Adrenal gland (tissue), 12 donors: ENCODE measurements around the gene SLC1A6. TPM values are rescaled to one million over a fixed set of nuclear protein-coding genes. Genes with fewer than 3 reads are reported as not detected.
"Not testable (repeated sequence)": the region's sequence is repeated elsewhere in the genome, so short reads cannot be mapped to it uniquely, and the experiment has no call there.

Experiments used
- DNase-seq, 7 donors: peaks; one replicate each; pipeline ENCODE4 v3.0.0-alpha.2; 2019 to 2020
- H3K27ac ChIP-seq, 5 donors: fragments of 200-600 bp; sonication (generic) in 4 of 5; 1 replicate in 3 of 5; 2 replicates in 2 of 5; pipeline versions ENCODE4 v1.5.1 to v1.8.0; 2016 to 2020; ENCODE audit warnings: mild to moderate bottlenecking in 1 of 5
- H3K27me3 ChIP-seq: fragments of 200-600 bp; 2 replicates; pipeline ENCODE4 v1.8.0; 2021
- H3K36me3 ChIP-seq, 2 donors: fragments of 200-600 bp; replicated peaks in 1 of 2; 1 replicate in 1 of 2; 2 replicates in 1 of 2; pipeline versions ENCODE4 v1.5.1 to v1.8.0; 2018 to 2022
- H3K4me1 ChIP-seq, 2 donors: fragments of 200-600 bp; replicated peaks in 1 of 2; 1 replicate in 1 of 2; 2 replicates in 1 of 2; pipeline versions ENCODE4 v1.5.1 to v1.8.0; 2018 to 2021
- H3K4me3 ChIP-seq, 4 donors: fragments of 200-600 bp; sonication (generic) in 3 of 4; one replicate each; pipeline ENCODE4 v1.5.1; 2016 to 2018
- H3K9me3 ChIP-seq, 3 donors: fragments of 200-600 bp; sonication (generic) in 1 of 3; replicated peaks in 1 of 3; 1 replicate in 2 of 3; 2 replicates in 1 of 3; pipeline versions ENCODE4 v1.5.1 to v1.8.0; 2016 to 2021
- POLR2A ChIP-seq, 2 donors: fragments of 450-650 bp; IDR thresholded peaks; one replicate each; pipeline ENCODE4 v1.6.1; 2017; ENCODE audit warnings: antibody characterized with exemption in 2 of 2, mild to moderate bottlenecking in 2 of 2, moderate library complexity in 1 of 2
- WGBS, 4 donors: extraction: QIAGEN DNeasy Blood & Tissue Kit in 2 of 4; methylation state at CpG; one replicate each; pipeline versions ENCODE4 v1.1.5 to v1.1.7; 2013 to 2017; 5-methylcytosine and 5-hydroxymethylcytosine counted together
- intact Hi-C, 2 donors: fragments of 100-400 bp; cut with DNase I; formaldehyde crosslinking; loops; one replicate each; pipeline versions ENCODE4 v1.14.1 to v1.15.0; 2022 to 2023
- polyA plus RNA-seq, 3 donors: library from polyadenylated mRNA; stranded (reverse); fragments of 200-250 nt in 2 of 3; fragments of 350-450 nt in 1 of 3; fragmentation: Illumina TruSeq in 1 of 3; extraction: RNeasy Lipid Tissue Mini Kit (QIAGEN cat#74804) in 1 of 3; gene quantifications; one replicate each; pipeline ENCODE4 v1.2.3, GENCODE V29; 2013 to 2014
- total RNA-seq, 9 donors: library from RNA; depleted of rRNA in 4 of 9; stranded (reverse); fragments of >200 nt in 4 of 9; fragments of 120-200 nt in 1 of 9; fragmentation: NEBNext Ultra II Directional in 1 of 9; extraction: Animal tissue kit (Norgen Biotek cat#: 25700) in 1 of 9; gene quantifications; one replicate each; pipeline versions ENCODE4 v1.1.0 to v1.2.4, GENCODE V29; 2013 to 2023
- TF ChIP-seq, protein P1 (sequence below), 6 experiments: fragments of 450-650 bp in 4 of 6; fragments of 200-600 bp in 2 of 6; sonication (generic) in 1 of 6; IDR thresholded peaks; 1 replicate in 5 of 6; 2 replicates in 1 of 6; pipeline versions ENCODE4 v1.5.1 to v1.8.0; 2016 to 2021; ENCODE audit warnings: antibody characterized with exemption in 6 of 6, mild to moderate bottlenecking in 2 of 6, moderate library complexity in 1 of 6
- donor health status: healthy with polysubstance abuse.
- donor health status: Bipolar disorder and iron deficiency.
- donor health status: DM: yes; HTN: yes; CAD: no.
- donor health status: DM: no; HTN: no; CAD: no.
- donor health status: DM: no; HTN: no; CAD: no.
- donor health status: DM: yes; HTN: yes; CAD: no.

The SLC1A6 gene
- total and polyA plus RNA-seq, 12 donors, result 0.11 TPM; not detected in 11

DNA sequence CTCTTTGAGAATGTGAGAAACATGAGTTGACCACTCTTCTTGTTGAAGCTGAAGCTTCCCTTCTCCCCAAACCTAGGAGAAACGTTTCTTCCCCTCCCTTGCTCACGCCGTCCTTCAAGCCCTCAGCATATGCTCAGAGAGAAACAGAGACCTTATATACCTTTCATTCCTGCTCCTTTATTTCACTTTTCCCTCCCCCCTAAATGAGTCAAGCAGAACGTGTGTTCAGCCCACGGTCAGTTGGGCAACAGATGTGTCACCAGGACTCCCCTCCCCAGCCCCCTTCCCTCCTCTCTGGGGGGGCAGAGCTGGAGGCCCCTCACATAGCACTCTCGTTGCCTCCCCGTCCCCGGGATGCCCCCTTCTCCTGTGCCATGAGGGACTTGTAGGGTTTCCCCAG is 29.8 kb downstream of the SLC1A6 start:
- intact Hi-C loops, result no loop called here
- H3K4me1 ChIP-seq, result no peaks in the 10 kb centered on the region
- 53 to 66% (median 61%) methylated on average over 8 of the region's 8 CpGs for WGBS, 4 donors
- peaks cover 7% of the 10 kb centered on the region for H3K27me3 ChIP-seq
- no peak overlapping the region for H3K27ac ChIP-seq
- H3K9me3 ChIP-seq, result no peaks in the 10 kb centered on the region
- no peak for DNase-seq
- no peak for TF ChIP-seq POLR2A (IDR thresholded peaks at IDR 0.05)
- TF ChIP-seq, protein P1, sequence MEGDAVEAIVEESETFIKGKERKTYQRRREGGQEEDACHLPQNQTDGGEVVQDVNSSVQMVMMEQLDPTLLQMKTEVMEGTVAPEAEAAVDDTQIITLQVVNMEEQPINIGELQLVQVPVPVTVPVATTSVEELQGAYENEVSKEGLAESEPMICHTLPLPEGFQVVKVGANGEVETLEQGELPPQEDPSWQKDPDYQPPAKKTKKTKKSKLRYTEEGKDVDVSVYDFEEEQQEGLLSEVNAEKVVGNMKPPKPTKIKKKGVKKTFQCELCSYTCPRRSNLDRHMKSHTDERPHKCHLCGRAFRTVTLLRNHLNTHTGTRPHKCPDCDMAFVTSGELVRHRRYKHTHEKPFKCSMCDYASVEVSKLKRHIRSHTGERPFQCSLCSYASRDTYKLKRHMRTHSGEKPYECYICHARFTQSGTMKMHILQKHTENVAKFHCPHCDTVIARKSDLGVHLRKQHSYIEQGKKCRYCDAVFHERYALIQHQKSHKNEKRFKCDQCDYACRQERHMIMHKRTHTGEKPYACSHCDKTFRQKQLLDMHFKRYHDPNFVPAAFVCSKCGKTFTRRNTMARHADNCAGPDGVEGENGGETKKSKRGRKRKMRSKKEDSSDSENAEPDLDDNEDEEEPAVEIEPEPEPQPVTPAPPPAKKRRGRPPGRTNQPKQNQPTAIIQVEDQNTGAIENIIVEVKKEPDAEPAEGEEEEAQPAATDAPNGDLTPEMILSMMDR (IDR thresholded peaks at IDR 0.05), result no peak
- H3K36me3 ChIP-seq, result no peaks in the 10 kb centered on the region
- no peak overlapping the region for H3K4me3 ChIP-seq

DNA sequence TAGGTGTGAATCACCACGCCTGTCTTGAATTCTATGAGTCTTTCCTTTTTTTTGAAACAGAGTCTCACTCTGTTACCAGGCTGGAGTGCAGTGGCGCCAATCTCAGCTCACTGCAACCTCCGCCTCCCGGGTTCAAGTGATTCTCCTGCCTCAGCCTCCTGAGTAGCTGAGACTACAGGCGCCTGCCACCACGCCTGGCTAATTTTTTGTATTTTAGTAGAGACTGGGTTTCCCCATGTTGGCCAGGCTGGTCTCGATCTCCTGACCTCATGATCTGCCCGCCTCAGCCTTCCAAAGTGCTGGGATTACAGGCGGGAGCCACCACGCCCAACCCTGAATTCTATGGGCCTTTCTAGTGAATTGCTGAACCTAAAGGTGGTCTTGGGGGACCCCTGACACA is 30.3 kb downstream of the SLC1A6 start:
- H3K4me1 ChIP-seq, DNase-seq, H3K36me3 ChIP-seq, H3K27me3 ChIP-seq, H3K9me3 ChIP-seq, H3K27ac ChIP-seq, intact Hi-C loops, H3K4me3 ChIP-seq: not testable (repeated sequence)
- 82 to 87% (median 84%) methylated on average over 10 of the region's 10 CpGs for WGBS, 4 donors

DNA sequence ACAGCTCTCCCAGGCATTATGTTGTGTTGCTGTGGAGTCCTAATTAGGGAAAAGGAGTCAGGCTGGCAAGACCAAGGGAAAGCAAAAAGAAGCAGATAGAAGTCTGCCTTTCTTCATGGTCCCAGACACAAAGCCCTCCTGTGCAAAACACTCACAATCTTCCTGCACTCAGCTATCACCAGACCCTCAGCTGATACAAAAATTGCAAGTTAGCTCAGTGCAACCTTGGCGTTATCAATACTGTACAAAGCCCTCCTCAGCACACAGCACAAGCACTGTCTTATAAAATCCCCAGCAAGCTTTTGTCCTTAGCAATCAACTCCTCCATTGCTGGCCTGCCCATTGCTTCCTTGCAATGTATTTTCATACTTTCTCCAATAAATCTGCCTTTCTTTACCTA is 35.2 kb downstream of the SLC1A6 start:
- no peaks in the 10 kb centered on the region for H3K9me3 ChIP-seq
- no peak for TF ChIP-seq POLR2A (IDR thresholded peaks at IDR 0.05)
- TF ChIP-seq, protein P1 (IDR thresholded peaks at IDR 0.05), result no peak
- DNase-seq, result no peak
- intact Hi-C loops, result no loop called here
- WGBS, 4 donors, result 60 to 72% (median 68%) methylated on average over 1 of the region's 1 CpG
- peaks cover 7% of the 10 kb centered on the region for H3K27me3 ChIP-seq
- H3K4me1 ChIP-seq, result no peaks in the 10 kb centered on the region
- H3K27ac ChIP-seq, result no peak overlapping the region
- H3K36me3 ChIP-seq, result no peaks in the 10 kb centered on the region
- H3K4me3 ChIP-seq, result no peak overlapping the region

DNA sequence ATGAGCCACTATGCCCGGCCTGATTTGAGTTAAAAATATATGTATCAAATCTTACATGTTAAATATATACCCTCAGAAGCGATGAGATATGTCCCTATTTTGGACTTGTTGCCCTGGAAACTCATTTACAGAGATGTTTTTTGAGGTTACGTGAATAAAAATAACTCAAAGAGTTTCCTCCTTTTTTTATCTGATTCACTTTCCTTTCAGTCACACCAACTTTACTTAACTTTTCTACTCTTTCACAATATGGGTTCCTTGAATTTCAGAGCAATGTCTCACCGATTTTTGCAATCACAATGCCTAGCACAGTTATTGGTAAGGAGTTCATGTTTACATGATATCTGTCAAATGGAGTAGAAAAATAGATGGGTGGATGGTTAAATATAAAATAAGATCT is 36.1 kb downstream of the SLC1A6 start:
- Histone ChIP-seq H3K27me3 (peaks cover 12% of the 10 kb centered on the region), H3K36me3 (no peaks in the 10 kb centered on the region), H3K27ac (no peak overlapping the region), H3K4me3 (no peak overlapping the region), H3K4me1 (no peaks in the 10 kb centered on the region), H3K9me3 (no peaks in the 10 kb centered on the region)
- DNase-seq, result no peak
- intact Hi-C loops, result no loop called here
- 53 to 62% (median 57%) methylated on average over 4 of the region's 4 CpGs for WGBS, 4 donors
- TF ChIP-seq, protein P1 (IDR thresholded peaks at IDR 0.05), result no peak
- TF ChIP-seq POLR2A (IDR thresholded peaks at IDR 0.05), result no peak

DNA sequence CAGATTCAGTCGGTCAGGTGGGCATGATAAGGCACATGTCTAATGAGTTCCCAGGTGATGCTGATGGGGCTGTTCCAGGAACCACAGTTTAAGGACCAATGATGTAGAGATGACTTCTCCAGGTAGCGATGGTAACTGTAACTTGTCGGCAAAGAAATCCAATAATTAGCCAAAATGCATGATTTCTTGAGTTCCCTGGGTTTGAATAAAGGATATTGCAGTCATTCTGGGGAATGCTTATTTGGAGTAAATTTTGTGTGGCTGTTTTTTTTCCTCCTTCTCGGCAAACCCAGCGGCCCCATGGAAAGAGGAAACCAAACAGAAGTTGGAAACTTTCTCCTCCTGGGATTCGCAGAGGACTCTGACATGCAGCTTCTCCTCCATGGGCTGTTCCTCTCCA is 38.5 kb downstream of the SLC1A6 start, which contains the start of gene OR7C2:
TSS of gene OR7C2 (plus strand) at position 301 of the 400 bp plus-strand sequence. CDS start at position 301, 0 bp downstream.
- no peak for DNase-seq
- Histone ChIP-seq H3K4me3 (no peak within 1 kb of the TSS), H3K4me1 (no peaks in the 10 kb centered on the region), H3K27me3 (peaks cover 6% of the 10 kb centered on the region), H3K27ac (no peak within 1 kb of the TSS), H3K9me3 (no peaks in the 10 kb centered on the region), H3K36me3 (no peaks in the 10 kb centered on the region)
- intact Hi-C loops, result no loop called here
- 79 to 91% (median 82%) methylated on average over 6 of the region's 6 CpGs for WGBS, 4 donors
- TF ChIP-seq, protein P1 (IDR thresholded peaks at IDR 0.05), result no peak
- TF ChIP-seq POLR2A (IDR thresholded peaks at IDR 0.05), result no peak
